ENCODE data around the gene HES6. TPM values are rescaled to one million over a fixed set of nuclear protein-coding genes. Genes with fewer than 3 reads are reported as not detected.

The HES6 gene
- total and polyA plus RNA-seq, 2 experiments from 2014 or later = 17.8 to 23.0 TPM

DNA sequence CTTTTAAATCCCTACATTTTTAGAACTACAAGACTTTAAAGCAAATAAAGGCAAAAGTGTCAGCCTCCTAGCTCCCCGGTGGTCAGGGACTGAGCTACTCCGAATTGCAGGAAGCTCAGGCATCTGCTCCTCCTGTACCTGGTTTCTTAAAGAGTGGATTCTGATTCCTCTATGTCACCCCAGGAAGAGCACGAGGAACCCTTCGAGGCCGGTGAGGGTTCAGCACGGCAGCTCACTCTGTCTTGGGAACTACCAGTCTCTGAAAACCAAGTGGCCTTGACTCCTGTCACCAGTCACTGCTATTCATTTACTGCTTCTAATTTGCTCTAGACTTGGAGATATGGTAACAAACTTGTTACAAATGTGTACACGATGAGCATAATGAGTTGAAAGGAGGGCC, 46.3 kb upstream of the HES6 start:
- no peaks in the 10 kb centered on the region for H3K9me2 ChIP-seq (replicated peaks; ENCODE audit: insufficient read depth)
- H3K4me3 ChIP-seq = no peak overlapping the region
- TF ChIP-seq, protein P1, sequence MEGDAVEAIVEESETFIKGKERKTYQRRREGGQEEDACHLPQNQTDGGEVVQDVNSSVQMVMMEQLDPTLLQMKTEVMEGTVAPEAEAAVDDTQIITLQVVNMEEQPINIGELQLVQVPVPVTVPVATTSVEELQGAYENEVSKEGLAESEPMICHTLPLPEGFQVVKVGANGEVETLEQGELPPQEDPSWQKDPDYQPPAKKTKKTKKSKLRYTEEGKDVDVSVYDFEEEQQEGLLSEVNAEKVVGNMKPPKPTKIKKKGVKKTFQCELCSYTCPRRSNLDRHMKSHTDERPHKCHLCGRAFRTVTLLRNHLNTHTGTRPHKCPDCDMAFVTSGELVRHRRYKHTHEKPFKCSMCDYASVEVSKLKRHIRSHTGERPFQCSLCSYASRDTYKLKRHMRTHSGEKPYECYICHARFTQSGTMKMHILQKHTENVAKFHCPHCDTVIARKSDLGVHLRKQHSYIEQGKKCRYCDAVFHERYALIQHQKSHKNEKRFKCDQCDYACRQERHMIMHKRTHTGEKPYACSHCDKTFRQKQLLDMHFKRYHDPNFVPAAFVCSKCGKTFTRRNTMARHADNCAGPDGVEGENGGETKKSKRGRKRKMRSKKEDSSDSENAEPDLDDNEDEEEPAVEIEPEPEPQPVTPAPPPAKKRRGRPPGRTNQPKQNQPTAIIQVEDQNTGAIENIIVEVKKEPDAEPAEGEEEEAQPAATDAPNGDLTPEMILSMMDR (IDR thresholded peaks at IDR 0.05; ENCODE audit: poor library complexity) = no peak
- TF ChIP-seq EZH2phosphoT487 (IDR thresholded peaks at IDR 0.05; ENCODE audit: low read depth, severe bottlenecking, unreplicated experiment) (no peak), EZH2 (IDR thresholded peaks at IDR 0.05; ENCODE audit: borderline replicate concordance) (no peak)
- no peak for DNase-seq (ENCODE audit: low spot score)
- no peaks in the 10 kb centered on the region for H3K9me3 ChIP-seq (ENCODE audit: low read depth)
- no peaks in the 10 kb centered on the region for H3K27me3 ChIP-seq
- peak overlapping the region; percentile 89 for H3K4me2 ChIP-seq
- peaks cover 61% of the 10 kb centered on the region for H3K79me2 ChIP-seq
- H2AFZ ChIP-seq = no peak overlapping the region
- no peaks in the 10 kb centered on the region for H3K36me3 ChIP-seq (replicated peaks; ENCODE audit: insufficient read depth, low read depth)
- peak overlapping the region; percentile 96 for H3K27ac ChIP-seq
- WGBS (ENCODE audit: low lambda C conversion rate, missing lambda C conversion rate) = 32% methylated on average over 7 of the region's 7 CpGs
- no peaks in the 10 kb centered on the region for H4K20me1 ChIP-seq (ENCODE audit: insufficient read depth, poor library complexity, severe bottlenecking)
- peaks cover 48% of the 10 kb centered on the region for H3K4me1 ChIP-seq (ENCODE audit: insufficient read depth)

DNA sequence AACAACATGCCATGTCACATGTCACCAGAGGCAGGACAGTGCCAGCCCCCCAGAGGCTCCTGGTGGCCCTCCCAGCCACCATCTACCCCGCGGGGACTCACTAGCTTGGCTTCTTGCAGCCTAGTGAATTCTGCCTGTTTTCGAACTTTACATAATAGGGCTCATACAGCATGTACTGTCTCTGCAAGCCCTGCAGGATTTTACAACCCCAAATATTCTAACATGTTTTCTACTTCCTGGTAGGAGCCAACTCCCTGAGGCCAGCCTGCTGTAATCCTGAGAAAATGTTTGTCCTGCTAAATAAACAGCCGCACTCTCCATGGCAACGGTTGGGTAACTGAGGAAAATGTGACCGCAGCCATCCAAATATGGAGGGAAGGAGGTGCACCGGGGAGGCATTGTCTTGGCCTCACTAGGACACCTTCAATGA, 45.8 kb upstream of the HES6 start:
- Histone ChIP-seq H3K4me3 (no peak overlapping the region), H3K27me3 (no peaks in the 10 kb centered on the region), H3K9me2 (replicated peaks; ENCODE audit: insufficient read depth) (no peaks in the 10 kb centered on the region), H3K27ac (peak overlapping the region; percentile 96), H2AFZ (no peak overlapping the region), H3K79me2 (peaks cover 64% of the 10 kb centered on the region), H3K4me2 (peak overlapping the region; percentile 89), H4K20me1 (ENCODE audit: insufficient read depth, poor library complexity, severe bottlenecking) (no peaks in the 10 kb centered on the region), H3K9me3 (ENCODE audit: low read depth) (no peaks in the 10 kb centered on the region), H3K36me3 (replicated peaks; ENCODE audit: insufficient read depth, low read depth) (no peaks in the 10 kb centered on the region), H3K4me1 (ENCODE audit: insufficient read depth) (peaks cover 46% of the 10 kb centered on the region)
- DNase-seq (ENCODE audit: low spot score) = peak; percentile 94
- WGBS (ENCODE audit: low lambda C conversion rate, missing lambda C conversion rate) = 13% methylated on average over 7 of the region's 7 CpGs
- no peak for TF ChIP-seq EZH2phosphoT487 (IDR thresholded peaks at IDR 0.05; ENCODE audit: low read depth, severe bottlenecking, unreplicated experiment)
- no peak for TF ChIP-seq EZH2 (IDR thresholded peaks at IDR 0.05; ENCODE audit: borderline replicate concordance)
- TF ChIP-seq, protein P1 (IDR thresholded peaks at IDR 0.05; ENCODE audit: poor library complexity) = no peak

DNA sequence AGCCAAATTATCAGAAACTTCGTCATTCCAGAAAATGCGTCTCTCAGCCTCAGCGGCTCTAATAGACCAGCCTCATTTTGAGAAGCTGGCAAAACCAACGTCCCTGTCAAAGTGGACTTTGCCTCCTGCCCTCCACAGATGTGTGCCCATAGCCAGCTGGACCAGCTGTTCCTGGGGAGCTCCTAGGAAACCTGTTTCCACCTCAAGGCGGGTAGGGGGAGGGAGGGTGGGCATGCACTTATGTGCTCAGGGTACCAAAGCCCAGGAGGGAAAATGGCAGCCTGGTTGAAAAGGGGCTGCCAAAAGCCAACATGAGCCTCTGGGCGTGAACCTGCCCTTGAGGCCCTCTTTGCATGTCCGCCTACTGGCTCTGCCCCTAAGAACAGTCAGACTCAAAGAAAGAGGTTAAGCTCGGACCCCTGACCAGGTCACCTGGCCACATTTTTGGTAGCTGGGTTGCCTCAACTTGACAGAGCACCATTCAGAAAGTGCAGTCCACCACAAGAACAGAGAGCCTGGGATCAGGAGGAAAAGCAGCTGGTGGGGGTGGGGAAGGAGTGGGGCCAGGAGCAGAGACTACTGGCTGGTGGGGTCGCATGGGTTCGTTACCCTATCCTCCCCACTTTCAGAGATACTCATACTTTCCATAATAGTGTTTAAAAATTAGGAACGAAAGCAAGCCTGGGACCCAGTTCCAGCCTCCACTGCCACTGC, 45.1 kb upstream of the HES6 start:
- DNase-seq (ENCODE audit: low spot score) = no peak
- H3K9me3 ChIP-seq (ENCODE audit: low read depth) = no peaks in the 10 kb centered on the region
- H3K4me3 ChIP-seq = no peak overlapping the region

More for the DNA sequence above, 45.1 kb upstream of the HES6 start:
- Histone ChIP-seq H2AFZ (no peak overlapping the region), H3K9me2 (replicated peaks; ENCODE audit: insufficient read depth) (no peaks in the 10 kb centered on the region), H3K4me1 (ENCODE audit: insufficient read depth) (peaks cover 41% of the 10 kb centered on the region), H4K20me1 (ENCODE audit: insufficient read depth, poor library complexity, severe bottlenecking) (no peaks in the 10 kb centered on the region), H3K36me3 (replicated peaks; ENCODE audit: insufficient read depth, low read depth) (no peaks in the 10 kb centered on the region), H3K79me2 (peaks cover 68% of the 10 kb centered on the region), H3K4me2 (peak overlapping the region; percentile 89), H3K27me3 (no peaks in the 10 kb centered on the region), H3K27ac (peak overlapping the region; percentile 86)
- TF ChIP-seq, protein P1 (IDR thresholded peaks at IDR 0.05; ENCODE audit: poor library complexity) = no peak
- TF ChIP-seq EZH2phosphoT487 (IDR thresholded peaks at IDR 0.05; ENCODE audit: low read depth, severe bottlenecking, unreplicated experiment) (no peak), EZH2 (IDR thresholded peaks at IDR 0.05; ENCODE audit: borderline replicate concordance) (no peak)
- 67% methylated on average over 10 of the region's 11 CpGs for WGBS (ENCODE audit: low lambda C conversion rate, missing lambda C conversion rate)

Data from hepatocyte (in vitro differentiated cells).